Sciatic nerve (tissue), 2 donors: ENCODE measurements around the gene TM9SF4. TPM values are rescaled to one million over a fixed set of nuclear protein-coding genes. Genes with fewer than 3 reads are reported as not detected.
"Not testable (repeated sequence)": the region's sequence is repeated elsewhere in the genome, so short reads cannot be mapped to it uniquely, and the experiment has no call there.

Source experiments
- ATAC-seq: fragments of 200-7000 bp; cut with Tn5 transposase; one replicate; pipeline ENCODE4 v1.9.1; 2020; ENCODE audit warnings: mild to moderate bottlenecking, moderate library complexity
- DNase-seq: peaks from one replicate; pipeline ENCODE4 v3.0.0-alpha.2; 2020; ENCODE audit warnings: low spot score
- intact Hi-C: fragments of 100-400 bp; cut with DNase I; formaldehyde crosslinking; loops from one replicate; pipeline ENCODE4 v1.14.2; 2022
- total RNA-seq: library from RNA; stranded (reverse); fragmentation: NEBNext Ultra II Directional; extraction: Animal tissue kit (Norgen Biotek cat#: 25700); gene quantifications from one replicate; pipeline ENCODE4 v1.2.1, GENCODE V29; 2021
- donor health status: DM: no; HTN: no; CAD: no.
- donor health status: DM: no; HTN: no; CAD: no.

Gene TM9SF4
- total RNA-seq, 1 donor from 2014 or later: 42.9 TPM

- intact Hi-C loops: no loop called here
- DNase-seq (no peak), ATAC-seq (no peak)
Observed at GRCh38 chr20:32179515-32179914, 70.0 kb downstream of the TM9SF4 start.

GRCh38 chr20:32179934-32180333 is 70.4 kb downstream of the TM9SF4 start:
- intact Hi-C loops: no loop called here
- ATAC-seq (no peak), DNase-seq (no peak)

GRCh38 chr20:32181606-32182005 is 72.1 kb downstream of the TM9SF4 start:
- intact Hi-C loops: no loop called here
- DNase-seq (no peak), ATAC-seq (no peak)

- intact Hi-C loops: no loop called here
- ATAC-seq (no peak), DNase-seq (no peak)
Observed at GRCh38 chr20:32183947-32184635, 74.6 kb downstream of the TM9SF4 start.

- intact Hi-C loops: no loop called here
- DNase-seq (no peak), ATAC-seq (no peak)
Observed at GRCh38 chr20:32184961-32185603, 75.6 kb downstream of the TM9SF4 start.

- DNase-seq (no peak), ATAC-seq (no peak)
- intact Hi-C loops: no loop called here
Observed at GRCh38 chr20:32186506-32186905, 77.0 kb downstream of the TM9SF4 start.

- intact Hi-C loops: no loop called here
- DNase-seq: no peak
- no peak for ATAC-seq
Observed at GRCh38 chr20:32188376-32189122, 79.0 kb downstream of the TM9SF4 start.

GRCh38 chr20:32189123-32189410 is 79.6 kb downstream of the TM9SF4 start:
- DNase-seq (no peak), ATAC-seq (peak; percentile 7)
- intact Hi-C loops: no loop called here

GRCh38 chr20:32189691-32190615 is 80.4 kb downstream of the TM9SF4 start:
- ATAC-seq: peak; percentile 65
- intact Hi-C loops: no loop called here
- DNase-seq: peak; percentile 75

- ATAC-seq: no peak
Observed at GRCh38 chr20:32190616-32191415, 81.3 kb downstream of the TM9SF4 start.

GRCh38 chr20:32191422-32191821 is 81.9 kb downstream of the TM9SF4 start:
- ATAC-seq: no peak
- no peak for DNase-seq
- intact Hi-C loops: no loop called here

More at GRCh38 chr20:32190616-32191415, 81.3 kb downstream of the TM9SF4 start:
- intact Hi-C loops: no loop called here
- DNase-seq: no peak

- no peak for ATAC-seq
- intact Hi-C loops: no loop called here
Observed at GRCh38 chr20:32191873-32192272, 82.4 kb downstream of the TM9SF4 start.

GRCh38 chr20:32192698-32193097 is 83.2 kb downstream of the TM9SF4 start:
- DNase-seq: no peak
- intact Hi-C loops: no loop called here
- ATAC-seq: no peak

More at GRCh38 chr20:32191873-32192272, 82.4 kb downstream of the TM9SF4 start:
- no peak for DNase-seq

GRCh38 chr20:32193336-32193735 is 83.8 kb downstream of the TM9SF4 start:
- intact Hi-C loops, ATAC-seq, DNase-seq: not testable (repeated sequence)

- DNase-seq (no peak), ATAC-seq (no peak)
- intact Hi-C loops: no loop called here
Observed at GRCh38 chr20:32193996-32194395, 84.5 kb downstream of the TM9SF4 start.

- DNase-seq: no peak
- no peak for ATAC-seq
- intact Hi-C loops: no loop called here
Observed at GRCh38 chr20:32195581-32195980, 86.1 kb downstream of the TM9SF4 start.

- intact Hi-C loops, DNase-seq, ATAC-seq: not testable (repeated sequence)
Observed at GRCh38 chr20:32196613-32197012, 87.1 kb downstream of the TM9SF4 start.

GRCh38 chr20:32197136-32197535 is 87.6 kb downstream of the TM9SF4 start:
- not testable (repeated sequence) for DNase-seq, ATAC-seq

More at GRCh38 chr20:32197136-32197535, 87.6 kb downstream of the TM9SF4 start:
- intact Hi-C loops: not testable (repeated sequence)
